Parathyroid adenoma (tissue), 2 donors: Measurements from ENCODE around the gene ETS2.

Source experiments
- H2AFZ ChIP-seq: fragments of 300-600 bp; sonication (generic); one replicate; pipeline ENCODE4 v1.7.0; 2017; ENCODE audit warnings: antibody characterized with exemption, mild to moderate bottlenecking
- H3K27ac ChIP-seq: fragments of 300-600 bp; sonication (generic); one replicate; pipeline ENCODE4 v1.7.0; 2017
- H3K27me3 ChIP-seq: fragments of 300-600 bp; sonication (generic); one replicate; pipeline ENCODE4 v1.7.0; 2017; ENCODE audit warnings: low read length; ENCODE audit not compliant: control insufficient read depth, insufficient read depth
- H3K36me3 ChIP-seq: fragments of 300-600 bp; sonication (generic); one replicate; pipeline ENCODE4 v1.7.0; 2017; ENCODE audit warnings: low read length; ENCODE audit not compliant: control insufficient read depth, insufficient read depth
- H3K4me1 ChIP-seq: fragments of 300-600 bp; sonication (generic); one replicate; pipeline ENCODE4 v1.7.0; 2017; ENCODE audit warnings: control low read depth
- H3K4me2 ChIP-seq: fragments of 300-600 bp; sonication (generic); one replicate; pipeline ENCODE4 v1.7.0; 2017; ENCODE audit warnings: low read length
- H3K4me3 ChIP-seq: fragments of 300-600 bp; sonication (generic); one replicate; pipeline ENCODE4 v1.7.0; 2017; ENCODE audit warnings: low read depth, low read length
- H3K79me2 ChIP-seq: fragments of 300-600 bp; sonication (generic); one replicate; pipeline ENCODE4 v1.7.0; 2017; ENCODE audit warnings: control low read depth
- H3K9ac ChIP-seq: fragments of 300-600 bp; sonication (generic); one replicate; pipeline ENCODE4 v1.7.0; 2017; ENCODE audit warnings: mild to moderate bottlenecking
- H3K9me3 ChIP-seq: fragments of 300-600 bp; sonication (generic); one replicate; pipeline ENCODE4 v1.7.0; 2017; ENCODE audit warnings: low read length; ENCODE audit not compliant: control insufficient read depth
- CTCF ChIP-seq: fragments of 300-600 bp; sonication (generic); IDR thresholded peaks from one replicate; pipeline ENCODE4 v1.7.0; 2017; ENCODE audit warnings: antibody characterized with exemption, mild to moderate bottlenecking
- donor health status: primary hyperparathyroidism.

ETS2 gene

DNA sequence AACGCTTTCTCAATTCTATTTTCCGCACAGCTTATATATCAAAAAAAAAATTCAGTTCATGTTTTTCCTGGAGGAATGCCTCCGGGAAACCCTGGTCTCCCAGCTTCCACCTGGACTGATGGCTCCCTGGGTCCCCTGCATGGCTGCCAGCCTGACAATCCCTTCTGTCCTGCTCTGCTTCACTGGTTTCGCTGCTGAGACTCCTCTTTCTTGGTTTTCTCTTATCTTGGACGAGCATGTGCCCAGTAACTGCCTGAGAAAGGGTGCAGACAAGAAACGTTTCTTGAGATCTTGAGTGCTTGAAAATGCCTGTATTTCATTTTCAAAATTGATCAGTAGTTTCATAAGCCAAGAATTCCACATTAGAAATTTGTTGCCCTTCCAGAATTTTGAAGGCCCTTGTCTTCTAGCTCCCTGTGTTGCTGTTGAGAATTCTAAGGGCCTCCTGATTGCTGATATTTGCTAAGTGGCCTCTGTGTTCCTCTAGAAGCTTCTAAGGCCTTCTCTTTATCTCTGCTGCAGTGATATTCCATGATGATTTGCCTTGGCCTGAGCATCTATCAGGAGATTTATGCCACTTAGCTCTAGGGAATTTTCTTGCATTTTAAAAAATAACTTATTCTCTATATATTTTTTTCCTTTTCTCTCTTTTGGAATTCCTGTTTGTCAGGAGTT is 44.7 kb downstream of the ETS2 start:
- Histone ChIP-seq H3K4me3 (no peak overlapping the region), H3K4me1 (no peaks in the 10 kb centered on the region), H3K36me3 (no peaks in the 10 kb centered on the region), H3K4me2 (no peak overlapping the region), H3K9ac (no peak overlapping the region), H3K27me3 (no peaks in the 10 kb centered on the region), H3K27ac (no peak overlapping the region), H3K79me2 (no peaks in the 10 kb centered on the region), H2AFZ (no peak overlapping the region), H3K9me3 (no peaks in the 10 kb centered on the region)
- TF ChIP-seq CTCF = no peak

- Histone ChIP-seq H3K27me3 (no peaks in the 10 kb centered on the region), H3K79me2 (no peaks in the 10 kb centered on the region), H2AFZ (no peak overlapping the region), H3K36me3 (no peaks in the 10 kb centered on the region), H3K4me3 (no peak overlapping the region), H3K9me3 (no peaks in the 10 kb centered on the region), H3K4me2 (no peak overlapping the region), H3K27ac (no peak overlapping the region), H3K9ac (no peak overlapping the region), H3K4me1 (no peaks in the 10 kb centered on the region)
- no peak for TF ChIP-seq CTCF
These were observed 45.4 kb downstream of the ETS2 start for GRCh38 chr21:38851101-38851500.

DNA sequence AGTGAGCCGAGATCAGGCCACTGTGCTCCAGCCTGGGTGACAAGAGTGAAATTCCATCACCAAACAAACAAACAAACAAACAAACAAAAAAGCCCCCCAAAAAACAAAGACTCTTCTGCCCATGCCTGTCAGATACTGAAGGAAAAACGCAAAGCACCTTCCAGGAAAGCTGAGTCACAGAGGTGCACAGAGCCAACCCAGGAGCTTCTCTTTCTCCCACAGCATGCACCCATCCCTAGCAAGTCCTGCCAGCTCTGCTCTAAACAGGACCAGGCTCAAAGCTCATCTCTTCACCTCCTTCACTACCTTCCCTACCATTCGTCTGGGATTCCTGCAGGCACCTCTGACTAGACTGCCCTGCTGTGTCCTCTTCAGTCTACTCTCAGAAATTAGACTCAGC is 46.5 kb downstream of the ETS2 start:
- no peaks in the 10 kb centered on the region for H3K27me3 ChIP-seq
- H3K9ac ChIP-seq = no peak overlapping the region
- H3K27ac ChIP-seq = no peak overlapping the region
- no peak overlapping the region for H3K4me3 ChIP-seq
- H3K4me1 ChIP-seq = peaks cover 2% of the 10 kb centered on the region
- H3K4me2 ChIP-seq = no peak overlapping the region
- no peak overlapping the region for H2AFZ ChIP-seq
- no peaks in the 10 kb centered on the region for H3K79me2 ChIP-seq
- TF ChIP-seq CTCF = no peak
- H3K36me3 ChIP-seq = no peaks in the 10 kb centered on the region
- H3K9me3 ChIP-seq = no peaks in the 10 kb centered on the region

- no peak for TF ChIP-seq CTCF
- Histone ChIP-seq H3K9ac (no peak overlapping the region), H3K36me3 (no peaks in the 10 kb centered on the region), H3K4me2 (no peak overlapping the region), H3K4me3 (no peak overlapping the region), H3K4me1 (peaks cover 2% of the 10 kb centered on the region), H3K27me3 (no peaks in the 10 kb centered on the region), H3K27ac (no peak overlapping the region), H2AFZ (no peak overlapping the region), H3K9me3 (no peaks in the 10 kb centered on the region), H3K79me2 (no peaks in the 10 kb centered on the region)
These were observed 47.0 kb downstream of the ETS2 start for GRCh38 chr21:38852708-38853107.

DNA sequence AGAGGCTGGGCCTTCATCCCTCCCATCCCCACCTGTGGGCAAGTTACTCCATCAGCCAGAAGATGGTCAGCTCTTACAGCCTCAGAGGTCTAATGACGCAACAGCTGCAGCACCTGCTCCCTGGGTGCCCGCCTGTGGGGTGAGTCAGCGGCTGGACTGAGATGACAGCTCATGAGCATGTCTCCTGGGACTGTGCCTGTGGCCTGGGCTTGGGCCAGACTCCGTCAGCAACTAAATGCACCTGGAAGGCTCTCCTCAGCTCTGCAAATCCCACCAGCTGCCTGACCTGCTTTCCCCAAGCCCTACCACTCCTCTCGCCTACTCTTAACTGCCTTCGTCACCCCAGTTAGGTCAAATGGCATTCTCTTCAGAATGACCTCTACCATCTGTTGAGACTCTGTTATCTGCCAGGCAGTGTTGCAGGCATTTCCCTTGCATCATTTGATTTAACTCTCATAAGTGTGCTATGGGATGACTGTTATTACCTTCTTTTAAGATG is 47.7 kb downstream of the ETS2 start:
- no peak for TF ChIP-seq CTCF
- H3K9ac ChIP-seq = no peak overlapping the region
- no peaks in the 10 kb centered on the region for H3K27me3 ChIP-seq
- no peak overlapping the region for H2AFZ ChIP-seq
- H3K9me3 ChIP-seq = no peaks in the 10 kb centered on the region
- H3K27ac ChIP-seq = no peak overlapping the region
- H3K4me2 ChIP-seq = no peak overlapping the region
- peaks cover 2% of the 10 kb centered on the region for H3K4me1 ChIP-seq
- H3K36me3 ChIP-seq = no peaks in the 10 kb centered on the region
- no peaks in the 10 kb centered on the region for H3K79me2 ChIP-seq
- H3K4me3 ChIP-seq = no peak overlapping the region
